Activated CD8-positive, alpha-beta T cell treated with anti-CD3 and anti-CD28 coated beads for 36 hours (primary cell): ENCODE data around the gene KLHL1. TPM values are rescaled to one million over a fixed set of nuclear protein-coding genes. Genes with fewer than 3 reads are reported as not detected.

Source experiments
- ATAC-seq: fragments of 200-7000 bp; cut with Tn5 transposase; one replicate; pipeline ENCODE4 v1.10.0; 2021; ENCODE audit warnings: mild to moderate bottlenecking, moderate library complexity
- CTCF ChIA-PET: fragments of 350-600 bp; sonication (Branson Sonifier 250); formaldehyde crosslinking; loops from one replicate; lab custom pipeline; 2021; ENCODE audit warnings: antibody characterized with exemption; lab: Charles Lee
- POLR2A ChIA-PET: fragments of 350-600 bp; sonication (Branson Sonifier 250); formaldehyde crosslinking; loops from one replicate; lab custom pipeline; 2021; ENCODE audit warnings: antibody characterized with exemption; lab: Charles Lee
- DNase-seq: peaks from one replicate; pipeline ENCODE4 v3.0.0-alpha.2; 2020
- H3K27ac Mint-ChIP-seq: one replicate; pipeline ENCODE4 v1.8.0; 2021; ENCODE audit warnings: mild to moderate bottlenecking, mixed read lengths
- H3K27me3 Mint-ChIP-seq: one replicate; pipeline ENCODE4 v1.8.0; 2021; ENCODE audit warnings: mixed read lengths
- H3K36me3 Mint-ChIP-seq: one replicate; pipeline ENCODE4 v1.8.0; 2021; ENCODE audit warnings: low read depth, mixed read lengths
- H3K4me1 Mint-ChIP-seq: one replicate; pipeline ENCODE4 v1.8.0; 2021; ENCODE audit warnings: low read depth, mixed read lengths
- H3K4me3 Mint-ChIP-seq: one replicate; pipeline ENCODE4 v1.8.0; 2021; ENCODE audit warnings: mild to moderate bottlenecking, moderate library complexity, mixed read lengths
- H3K9me3 Mint-ChIP-seq: one replicate; pipeline ENCODE4 v1.8.0; 2021; ENCODE audit warnings: mixed read lengths
- CTCF ChIP-seq: fragments of 200-600 bp; IDR thresholded peaks from one replicate; pipeline ENCODE4 v1.8.0; 2022; ENCODE audit warnings: antibody characterized with exemption, mild to moderate bottlenecking
- intact Hi-C: fragments of 100-400 bp; cut with micrococcal nuclease; formaldehyde crosslinking; loops from one replicate; pipeline ENCODE4 v1.10.0; 2022
- total RNA-seq, 2 experiments: library from RNA; stranded (reverse); gene quantifications; one replicate each; pipeline ENCODE4 v1.2.3, GENCODE V29; 2021

The KLHL1 gene
- total RNA-seq, 2 experiments from 2014 or later = not detected

GRCh38 chr13:69751259-69751658, 357.0 kb downstream of the KLHL1 start:
- DNase-seq (no peak), ATAC-seq (no peak)
- no peaks in the 10 kb centered on the region for H3K27me3 Mint-ChIP-seq
- no peak overlapping the region for H3K27ac Mint-ChIP-seq
- ChIA-PET CTCF (no interaction called here), POLR2A (no interaction called here)
- no peaks in the 10 kb centered on the region for H3K4me1 Mint-ChIP-seq
- no peaks in the 10 kb centered on the region for H3K9me3 Mint-ChIP-seq
- intact Hi-C loops = no loop called here
- no peak for TF ChIP-seq CTCF
- H3K4me3 Mint-ChIP-seq = no peak overlapping the region
- no peaks in the 10 kb centered on the region for H3K36me3 Mint-ChIP-seq

DNA sequence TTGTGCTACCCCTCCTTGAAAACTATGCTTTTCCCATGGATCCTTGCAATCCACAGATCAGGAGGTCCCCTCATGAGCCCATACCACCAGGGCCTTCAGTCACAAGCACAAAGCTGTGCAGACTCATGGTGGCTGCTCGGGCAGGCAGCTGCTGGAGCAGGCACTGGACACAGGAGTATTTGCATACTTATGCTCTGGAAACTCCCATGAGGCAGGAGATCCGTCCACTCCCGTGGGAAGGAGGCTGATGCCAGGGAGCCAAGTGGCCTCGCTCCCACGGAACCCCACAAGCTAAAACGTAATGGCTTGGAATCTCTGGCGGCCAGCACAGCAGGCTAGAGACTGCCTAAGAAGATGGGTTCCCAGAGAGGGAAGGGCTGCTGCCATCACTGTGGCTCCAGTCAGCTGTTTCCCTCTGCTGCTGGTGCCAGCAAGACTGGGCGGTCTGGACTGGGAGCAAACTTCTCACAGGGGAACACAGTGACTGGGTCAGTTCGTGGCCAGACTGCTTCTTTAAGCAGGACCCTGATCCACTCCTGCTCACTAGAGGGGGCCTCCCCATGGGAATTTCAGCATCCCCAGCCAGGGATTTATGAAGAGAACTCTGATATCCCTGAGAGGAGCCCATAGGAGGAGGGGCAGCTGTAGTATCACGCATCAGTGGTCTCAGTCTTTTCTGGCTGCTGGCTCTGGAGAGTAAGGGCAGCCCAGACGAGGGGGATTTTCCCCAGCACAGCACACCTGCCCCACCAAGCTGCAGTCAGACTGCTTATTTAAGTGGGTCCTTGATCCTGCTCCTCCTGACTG, 370.9 kb downstream of the KLHL1 start:
- POLR2A ChIA-PET = no interaction called here
- ATAC-seq (no peak), DNase-seq (no peak)
- TF ChIP-seq CTCF = no peak
- Mint-ChIP-seq H3K4me3 (no peak overlapping the region), H3K9me3 (peaks cover 11% of the 10 kb centered on the region), H3K4me1 (no peaks in the 10 kb centered on the region), H3K27me3 (no peaks in the 10 kb centered on the region), H3K36me3 (no peaks in the 10 kb centered on the region), H3K27ac (no peak overlapping the region)
- intact Hi-C loops = no loop called here
- CTCF ChIA-PET = no interaction called here

DNA sequence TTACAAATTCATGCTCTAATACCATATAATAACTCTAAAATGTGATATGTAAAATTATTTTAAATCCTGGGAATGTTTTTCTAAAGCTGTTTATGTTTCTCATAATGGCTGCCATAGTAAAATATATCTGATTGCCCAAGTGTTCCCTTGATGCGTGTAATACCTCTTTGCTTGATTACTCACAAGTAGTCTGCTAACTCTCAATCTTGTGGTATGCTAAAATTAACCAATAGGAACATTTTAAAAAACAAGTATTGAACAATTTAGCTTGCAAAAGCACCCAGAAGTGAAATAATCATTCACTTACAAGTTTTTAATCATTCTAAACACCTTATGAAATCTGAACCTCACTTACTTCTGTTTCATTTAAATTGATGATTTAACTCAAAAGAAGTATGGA, 386.6 kb downstream of the KLHL1 start:
- DNase-seq = no peak
- Mint-ChIP-seq H3K4me1 (no peaks in the 10 kb centered on the region), H3K9me3 (peaks cover 14% of the 10 kb centered on the region), H3K36me3 (no peaks in the 10 kb centered on the region), H3K4me3 (no peak overlapping the region), H3K27me3 (no peaks in the 10 kb centered on the region), H3K27ac (no peak overlapping the region)
- ChIA-PET CTCF (no interaction called here), POLR2A (no interaction called here)
- no peak for TF ChIP-seq CTCF
- ATAC-seq = no peak
- intact Hi-C loops = no loop called here

DNA sequence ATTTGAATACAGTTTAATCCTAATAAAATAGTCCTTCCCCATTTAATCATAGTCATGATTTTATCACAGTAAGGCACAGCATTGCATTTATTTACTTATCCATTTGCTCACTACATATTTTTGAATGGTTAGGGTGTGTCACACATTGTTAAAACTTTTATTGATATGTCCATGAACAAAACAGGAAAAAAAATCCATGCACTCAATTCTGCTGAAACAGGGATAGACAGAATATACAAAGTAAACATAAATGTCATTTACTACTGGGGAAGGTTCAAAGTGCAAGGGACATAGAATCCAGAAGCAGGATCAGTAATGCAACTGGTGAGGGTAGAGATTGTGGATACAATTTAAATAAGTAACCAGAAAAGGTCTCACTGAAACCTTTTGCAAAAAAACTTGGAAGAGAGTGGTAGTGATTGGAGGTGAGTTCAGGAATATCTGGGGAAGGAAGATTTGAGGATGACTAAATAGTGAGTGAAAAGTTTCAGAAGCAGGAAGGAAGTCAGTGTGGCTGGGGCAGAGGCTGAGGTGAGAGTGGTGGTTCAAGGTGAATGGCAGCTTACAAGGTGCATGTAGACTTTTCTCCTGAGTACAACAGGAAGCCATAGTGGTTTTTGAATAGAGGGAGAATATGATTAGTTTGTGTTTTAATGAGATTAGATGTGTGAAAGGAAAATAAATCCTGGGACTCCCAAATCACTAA, 387.8 kb downstream of the KLHL1 start:
- ATAC-seq (no peak), DNase-seq (no peak)
- Mint-ChIP-seq H3K4me3 (no peak overlapping the region), H3K9me3 (peaks cover 12% of the 10 kb centered on the region), H3K27me3 (no peaks in the 10 kb centered on the region), H3K36me3 (no peaks in the 10 kb centered on the region), H3K4me1 (no peaks in the 10 kb centered on the region), H3K27ac (no peak overlapping the region)
- intact Hi-C loops = no loop called here
- CTCF ChIA-PET = no interaction called here
- POLR2A ChIA-PET = no interaction called here
- TF ChIP-seq CTCF = no peak

DNA sequence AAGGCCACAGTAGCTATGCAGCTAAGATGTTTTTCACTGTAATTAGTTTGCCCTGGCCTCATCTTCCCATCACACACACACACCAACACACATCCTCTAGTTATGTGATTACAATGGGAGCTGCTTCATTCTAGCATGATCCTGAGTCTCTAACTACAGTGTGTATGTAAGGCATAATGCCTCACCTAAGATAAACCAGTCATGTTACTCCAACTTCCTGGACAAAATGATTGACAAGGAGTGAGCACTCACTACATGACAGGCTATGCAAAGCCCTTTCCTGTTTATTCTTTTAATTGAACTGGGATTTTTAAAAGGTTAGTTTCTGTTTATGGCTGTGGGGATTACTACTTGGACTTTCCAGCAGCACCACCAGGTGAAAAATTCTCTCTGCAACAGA, 401.4 kb downstream of the KLHL1 start:
- no peak for TF ChIP-seq CTCF
- DNase-seq = no peak
- ATAC-seq = no peak
- ChIA-PET CTCF (no interaction called here), POLR2A (no interaction called here)
- Mint-ChIP-seq H3K27me3 (no peaks in the 10 kb centered on the region), H3K4me3 (no peak overlapping the region), H3K4me1 (no peaks in the 10 kb centered on the region), H3K27ac (no peak overlapping the region), H3K9me3 (peaks cover 10% of the 10 kb centered on the region), H3K36me3 (no peaks in the 10 kb centered on the region)
- intact Hi-C loops = no loop called here
